NCI-H82 treated with DMSO at 0.1 percent for 48 hours (cell line): ENCODE results near the gene MS4A15.
"Not testable (repeated sequence)": the region's sequence is repeated elsewhere in the genome, so short reads cannot be mapped to it uniquely, and the experiment has no call there.

Experiments
- DNase-seq: peaks from one replicate; lab custom pipeline; 2025; ENCODE audit not compliant: unreplicated experiment; lab: John Stamatoyannopoulos, UW

Gene MS4A15

DNA sequence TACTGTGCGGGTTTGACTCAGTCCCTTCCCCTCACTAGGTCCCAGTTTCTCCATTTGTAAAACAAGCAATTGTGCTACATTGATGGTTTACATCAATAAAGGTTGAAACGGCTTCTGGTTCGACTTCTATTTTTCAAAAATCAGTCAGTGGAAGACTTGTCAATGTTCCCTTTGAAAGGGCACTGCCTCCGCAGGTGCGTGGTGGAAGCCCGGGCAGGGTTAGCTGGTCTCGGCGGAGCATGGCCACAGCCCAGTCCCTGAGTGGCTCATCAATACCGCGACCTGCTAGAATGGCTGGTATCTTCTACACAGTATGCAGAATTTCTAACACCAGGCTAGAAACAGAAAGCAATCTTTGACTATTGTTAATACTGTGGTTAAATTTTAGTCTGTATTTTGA, 44.5 kb downstream of the MS4A15 start:
- DNase-seq, result no peak

DNA sequence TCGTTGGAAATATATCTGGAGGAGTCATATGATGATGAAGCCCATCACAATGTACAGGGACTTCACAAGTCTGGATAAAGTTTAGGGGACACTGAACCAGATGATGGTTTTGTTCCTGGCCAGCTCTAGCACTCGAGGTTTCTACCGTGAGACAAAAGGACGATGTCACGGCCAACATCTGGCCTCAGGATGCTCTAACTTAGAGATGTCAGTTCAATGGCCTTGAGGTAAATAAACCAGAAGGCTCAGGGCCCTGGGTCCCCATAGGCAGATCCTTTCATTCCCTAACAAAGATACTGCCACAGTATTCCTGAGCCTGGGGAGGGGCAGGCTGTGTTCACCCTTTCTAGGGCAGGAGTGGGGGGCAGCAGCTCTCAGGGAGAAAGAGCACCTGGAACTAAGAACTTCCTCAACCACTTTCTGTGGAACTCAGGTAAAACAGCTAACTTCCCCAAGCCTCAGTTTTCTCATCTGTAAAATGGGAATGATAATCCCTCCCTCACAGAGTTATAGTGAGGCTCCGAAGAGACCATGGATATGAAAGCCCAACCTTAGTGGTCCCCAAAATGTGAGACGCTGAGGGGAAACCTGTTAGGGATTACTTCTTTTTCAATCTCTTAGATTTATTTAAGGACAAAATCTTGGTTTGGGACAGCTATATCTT, 46.7 kb downstream of the MS4A15 start:
- no peak for DNase-seq

DNA sequence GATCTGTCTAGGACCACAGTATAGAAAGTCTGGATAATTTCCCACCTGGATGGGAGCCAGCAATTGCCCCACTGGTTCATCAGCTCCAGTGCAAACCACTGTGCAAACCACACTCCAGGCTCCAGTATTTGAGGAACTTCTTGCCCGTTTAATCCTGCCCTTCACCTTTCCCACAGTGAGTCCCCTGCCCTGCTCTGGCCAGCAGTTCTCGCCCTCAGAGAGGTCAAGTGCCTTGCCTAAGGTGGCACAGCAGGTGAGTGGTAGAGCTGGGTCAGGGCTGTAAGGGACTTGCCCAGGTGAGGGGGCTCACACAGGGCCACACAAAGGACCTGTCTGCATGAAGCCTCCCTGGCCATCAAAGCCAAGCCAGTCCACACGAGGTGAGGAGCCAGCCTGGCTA, 52.6 kb downstream of the MS4A15 start:
- no peak for DNase-seq

DNA sequence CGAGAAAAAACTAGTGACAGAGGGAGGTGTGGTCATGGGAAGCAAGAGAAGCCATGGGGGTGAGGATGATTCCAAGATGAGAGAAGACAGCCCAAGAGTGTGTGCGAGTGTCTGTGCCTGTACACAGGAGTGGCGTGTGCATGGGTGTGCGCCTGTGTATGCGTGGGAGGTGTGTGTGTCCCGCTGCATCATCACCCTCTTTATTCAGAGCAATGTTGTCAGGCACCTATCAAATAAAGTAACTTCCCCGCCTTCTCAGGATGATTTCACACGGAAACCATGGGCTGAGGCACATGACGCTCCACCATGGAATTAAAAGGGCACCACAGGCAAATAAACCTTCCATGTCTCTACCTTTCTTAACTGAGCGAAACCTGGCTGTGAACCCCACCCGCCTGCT, 53.0 kb downstream of the MS4A15 start:
- no peak for DNase-seq

DNA sequence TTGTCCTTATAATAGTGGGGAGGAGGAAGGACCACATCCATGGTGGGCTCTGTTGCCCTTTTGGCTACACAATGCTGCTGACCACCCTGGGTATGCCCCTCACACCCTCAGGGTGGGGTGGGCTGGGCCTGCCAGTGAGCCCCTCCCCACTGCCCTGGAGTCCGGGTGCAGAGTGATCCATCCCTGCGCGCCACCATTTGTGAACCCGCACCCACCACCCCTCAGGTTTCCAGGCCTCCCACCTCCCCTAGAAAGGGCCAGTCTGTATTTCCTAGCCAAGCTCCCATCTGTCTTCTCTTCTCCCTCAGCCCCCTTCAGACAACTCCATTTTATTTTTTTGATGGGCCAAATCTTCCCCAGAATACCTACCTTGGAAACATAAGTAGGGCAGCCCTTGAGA, 53.5 kb downstream of the MS4A15 start:
- DNase-seq, result no peak

DNA sequence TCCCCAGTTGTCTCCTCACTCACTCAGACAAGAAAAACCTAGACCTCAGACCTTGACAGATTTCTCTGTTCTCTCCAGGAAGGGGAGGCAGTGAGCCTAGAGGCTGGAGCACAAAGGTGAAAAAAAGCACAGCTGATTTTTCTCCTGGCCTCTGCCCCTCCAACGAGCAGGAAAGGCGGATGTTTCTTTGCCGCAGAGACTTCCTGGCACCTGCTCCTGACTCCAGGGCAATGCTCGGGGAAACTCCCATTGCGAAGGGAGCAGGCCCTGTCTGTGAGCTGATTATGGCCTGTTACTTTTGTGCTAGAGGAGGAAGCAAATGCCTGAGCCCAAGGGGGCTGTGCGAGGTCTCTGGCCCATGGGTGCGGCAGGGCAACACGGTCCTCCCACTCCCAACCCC, 53.9 kb downstream of the MS4A15 start:
- DNase-seq, result no peak

DNA sequence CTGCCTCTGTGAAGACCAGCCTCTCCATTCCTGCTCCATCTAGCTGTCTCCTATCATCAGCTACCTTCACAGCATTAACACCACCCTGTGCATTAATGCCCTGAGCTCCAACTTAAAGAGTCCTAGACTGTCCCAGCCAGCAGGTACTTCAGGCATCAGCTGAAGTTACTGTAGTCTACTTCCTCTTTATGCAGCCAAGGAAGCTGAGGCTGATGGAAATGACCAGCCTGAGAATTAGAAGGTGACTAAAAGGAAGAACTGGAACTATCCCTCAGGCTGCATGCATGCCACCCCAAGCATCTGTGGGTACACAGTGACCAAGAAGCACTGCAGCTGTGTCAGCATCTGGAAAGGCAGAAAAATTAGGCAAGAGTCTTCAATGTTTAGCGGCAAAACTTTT, 56.7 kb downstream of the MS4A15 start:
- no peak for DNase-seq

DNA sequence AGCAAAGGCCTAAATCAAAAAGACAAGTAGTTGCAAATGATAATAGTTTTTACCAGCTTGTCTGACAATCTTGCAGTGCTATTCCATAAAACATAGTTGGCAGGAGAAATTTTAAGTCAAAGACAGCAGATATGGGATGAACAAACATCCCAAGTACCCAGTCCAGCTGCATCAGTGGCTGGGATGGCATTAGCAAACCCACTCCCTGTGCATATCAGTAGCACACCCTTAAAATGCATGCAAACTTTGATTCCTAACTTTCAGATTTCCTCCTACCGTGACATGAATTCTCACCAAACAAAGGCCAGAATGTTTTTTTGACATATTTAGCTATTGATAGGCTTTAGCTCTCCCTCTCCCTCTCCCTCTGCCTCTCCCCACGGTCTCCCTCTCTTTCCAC, 57.4 kb downstream of the MS4A15 start:
- no peak for DNase-seq

DNA sequence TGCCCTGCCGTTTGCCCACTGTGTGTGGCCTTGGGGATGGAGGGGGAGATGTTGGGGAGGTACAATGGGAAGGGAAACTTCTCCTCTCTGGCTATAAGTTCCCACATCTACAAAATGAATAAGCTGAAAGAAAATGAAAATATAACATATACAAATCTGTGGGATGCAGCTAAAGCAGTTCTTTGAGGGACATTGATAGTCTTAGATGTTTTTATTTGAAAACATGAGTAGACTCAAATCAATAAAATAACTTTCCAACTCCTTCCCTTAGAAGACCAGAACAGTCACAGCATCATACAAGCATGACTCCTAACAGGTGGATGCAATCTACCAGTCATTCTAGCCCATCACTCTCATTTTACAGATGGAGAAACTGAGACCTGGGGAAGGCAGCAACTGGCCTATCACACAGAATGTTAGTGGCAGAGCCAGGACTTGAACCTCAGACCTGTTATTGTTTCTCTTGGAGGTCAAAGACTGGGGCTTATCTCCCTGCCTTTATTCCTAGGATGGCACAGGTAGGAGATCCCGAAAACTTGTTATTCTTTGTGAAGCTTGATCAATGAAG, 60.0 kb downstream of the MS4A15 start:
- no peak for DNase-seq

DNA sequence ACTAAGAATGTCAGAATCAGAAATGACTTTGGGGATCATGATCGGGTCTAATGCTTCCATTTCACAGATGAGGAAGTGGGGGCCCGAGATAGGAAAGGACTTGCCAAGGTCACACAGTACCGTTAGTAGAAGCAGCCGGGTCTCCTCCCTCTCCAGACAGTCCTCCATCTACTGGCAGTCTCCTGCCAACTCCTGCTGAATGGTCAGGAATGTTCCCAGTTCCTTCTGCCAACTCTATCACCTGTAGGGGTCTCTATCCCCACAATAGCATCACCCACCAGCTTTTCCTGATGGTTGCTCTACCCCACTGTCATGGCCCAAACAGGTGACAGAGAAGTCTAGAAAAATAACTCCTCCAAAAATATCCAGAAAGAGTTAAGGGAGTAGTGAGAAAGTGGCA, 61.4 kb downstream of the MS4A15 start:
- DNase-seq, result no peak

DNA sequence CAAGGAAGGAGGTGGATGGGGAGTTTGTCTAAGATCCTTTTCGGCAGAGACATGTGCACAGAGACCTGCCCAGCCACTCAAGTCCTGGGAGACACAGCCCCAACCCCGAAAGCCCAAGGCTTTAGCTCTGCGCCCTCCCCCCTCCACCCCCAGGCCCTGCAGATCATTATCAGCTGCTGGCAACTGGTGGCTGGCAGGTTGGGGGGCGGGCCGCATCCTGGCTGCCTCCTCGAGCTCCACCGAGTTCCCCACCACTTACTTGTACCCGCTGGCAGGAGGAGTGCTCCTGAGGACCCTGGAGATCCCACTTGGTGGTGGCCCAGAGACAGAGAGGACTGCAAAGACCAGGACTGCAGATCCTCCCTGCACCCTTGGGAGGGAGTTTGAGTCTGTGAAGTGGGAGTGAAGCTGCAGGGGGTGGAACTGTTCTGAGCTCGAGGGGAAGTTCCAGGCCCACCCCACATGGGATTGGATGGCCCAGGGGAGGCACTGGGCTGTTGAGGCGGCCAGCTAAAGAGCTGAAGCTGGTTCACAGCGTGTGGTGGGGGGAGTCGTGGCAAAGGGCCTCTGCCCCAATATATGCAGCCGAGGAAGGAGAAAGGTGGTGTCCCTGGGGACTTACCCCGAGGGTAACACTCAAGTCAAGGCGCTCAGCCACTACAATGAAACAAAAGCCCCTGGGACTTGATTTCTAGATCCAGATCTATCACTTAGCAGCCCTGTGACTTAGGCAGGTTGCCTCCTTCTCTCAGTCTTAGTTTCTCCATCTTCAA, 65.3 kb downstream of the MS4A15 start:
- DNase-seq, result no peak

DNA sequence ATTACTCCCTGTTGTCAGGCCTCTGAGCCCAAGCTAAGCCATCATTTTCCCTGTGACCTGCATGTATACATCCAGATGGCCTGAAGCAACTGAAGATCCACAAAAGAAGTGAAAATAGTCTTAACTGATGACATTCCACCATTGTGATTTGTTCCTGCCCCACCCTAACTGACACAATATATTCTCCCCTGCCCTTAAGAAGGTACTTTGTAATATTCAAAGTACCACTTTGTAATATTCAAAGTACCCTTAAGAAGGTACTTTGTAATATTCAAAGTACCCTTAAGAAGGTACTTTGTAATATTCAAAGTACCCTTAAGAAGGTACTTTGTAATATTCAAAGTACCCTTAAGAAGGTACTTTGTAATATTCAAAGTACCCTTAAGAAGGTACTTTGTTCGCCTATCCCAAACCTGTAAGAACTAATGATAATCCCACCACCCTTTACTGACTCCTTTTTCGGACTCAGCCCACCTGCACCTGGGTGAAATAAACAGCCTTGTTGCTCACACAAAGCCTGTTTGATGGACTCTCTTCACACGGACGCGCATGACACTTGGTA, 67.2 kb downstream of the MS4A15 start:
- not testable (repeated sequence) for DNase-seq

DNA sequence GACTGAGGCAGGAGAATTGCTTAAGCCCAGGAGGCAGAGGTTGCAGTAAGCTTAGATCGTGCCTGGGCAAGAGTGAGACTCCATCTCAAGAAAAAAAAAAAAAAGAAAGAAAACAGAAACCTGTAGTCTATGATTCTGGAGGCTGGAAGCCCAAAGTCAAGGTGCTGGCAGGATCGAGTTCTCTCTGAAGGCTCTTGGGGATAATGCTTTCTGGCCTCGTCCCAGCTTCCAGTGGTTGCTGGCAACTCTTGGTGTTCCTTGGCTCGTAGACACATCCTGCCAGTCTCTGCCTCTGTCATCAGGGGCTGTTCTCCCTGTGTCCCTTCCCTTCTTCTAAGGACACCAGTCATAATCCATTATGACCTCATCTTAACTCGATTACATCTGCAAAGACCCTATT, 68.5 kb downstream of the MS4A15 start:
- no peak for DNase-seq

DNA sequence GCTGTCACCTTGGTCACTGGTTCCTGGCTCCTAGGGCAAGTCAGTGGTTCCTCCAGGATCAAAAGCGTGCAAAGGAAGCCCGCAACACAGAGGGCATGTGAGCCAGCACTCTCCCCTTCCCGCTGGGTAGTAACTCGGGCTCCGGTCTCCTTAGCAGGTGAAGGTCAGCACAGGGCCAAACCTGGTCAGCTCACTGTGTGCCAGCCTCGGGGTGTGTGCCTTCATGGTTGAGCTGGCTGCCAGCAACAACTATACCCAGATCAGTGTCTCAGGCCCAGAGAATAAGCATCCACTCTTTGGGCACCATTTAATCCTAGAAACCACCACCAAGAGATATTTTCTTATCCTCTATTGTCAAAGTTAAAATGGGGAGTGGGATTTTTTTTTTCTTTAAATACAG, 69.1 kb downstream of the MS4A15 start:
- DNase-seq, result no peak
